PC-9 (cell line): ENCODE results near the gene PPFIBP1.

Source experiments
- EZH2 ChIP-seq: fragments of 200-600 bp; sonication (generic); IDR thresholded peaks from 2 replicates; pipeline ENCODE4 v1.8.0; 2017; ENCODE audit warnings: antibody characterized with exemption, low read depth
- TF ChIP-seq, protein P1 (sequence below): fragments of 200-600 bp; sonication (generic); conservative IDR thresholded peaks from 2 replicates; pipeline ENCODE4 v1.6.1; 2017; ENCODE audit warnings: mixed run types, antibody characterized with exemption, mild to moderate bottlenecking, moderate library complexity

DNA sequence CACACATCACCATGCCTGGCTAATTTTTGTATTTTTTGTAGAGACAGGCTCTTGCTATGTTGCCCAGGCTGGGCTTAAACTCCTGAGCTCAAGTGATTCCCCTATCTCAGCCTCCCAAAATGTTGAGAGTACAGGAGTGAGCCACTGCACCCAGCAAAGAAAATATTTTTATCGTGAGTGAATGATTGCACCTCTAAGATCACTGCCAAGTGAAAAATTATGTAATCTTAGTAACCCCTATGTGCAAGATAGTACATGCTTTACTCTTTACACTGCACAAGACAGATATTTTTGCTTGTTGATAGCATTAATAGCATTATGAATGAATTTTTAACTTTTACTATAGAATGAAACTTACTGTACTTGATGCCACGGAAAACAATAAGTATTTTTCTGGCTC, 183.2 kb downstream of the PPFIBP1 start:
- TF ChIP-seq, protein P1, sequence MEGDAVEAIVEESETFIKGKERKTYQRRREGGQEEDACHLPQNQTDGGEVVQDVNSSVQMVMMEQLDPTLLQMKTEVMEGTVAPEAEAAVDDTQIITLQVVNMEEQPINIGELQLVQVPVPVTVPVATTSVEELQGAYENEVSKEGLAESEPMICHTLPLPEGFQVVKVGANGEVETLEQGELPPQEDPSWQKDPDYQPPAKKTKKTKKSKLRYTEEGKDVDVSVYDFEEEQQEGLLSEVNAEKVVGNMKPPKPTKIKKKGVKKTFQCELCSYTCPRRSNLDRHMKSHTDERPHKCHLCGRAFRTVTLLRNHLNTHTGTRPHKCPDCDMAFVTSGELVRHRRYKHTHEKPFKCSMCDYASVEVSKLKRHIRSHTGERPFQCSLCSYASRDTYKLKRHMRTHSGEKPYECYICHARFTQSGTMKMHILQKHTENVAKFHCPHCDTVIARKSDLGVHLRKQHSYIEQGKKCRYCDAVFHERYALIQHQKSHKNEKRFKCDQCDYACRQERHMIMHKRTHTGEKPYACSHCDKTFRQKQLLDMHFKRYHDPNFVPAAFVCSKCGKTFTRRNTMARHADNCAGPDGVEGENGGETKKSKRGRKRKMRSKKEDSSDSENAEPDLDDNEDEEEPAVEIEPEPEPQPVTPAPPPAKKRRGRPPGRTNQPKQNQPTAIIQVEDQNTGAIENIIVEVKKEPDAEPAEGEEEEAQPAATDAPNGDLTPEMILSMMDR: no peak
- TF ChIP-seq EZH2: no peak
